Germinal center (tissue), 1 donor: Measurements from ENCODE around the gene TNK2.
"Not testable (repeated sequence)": the region's sequence is repeated elsewhere in the genome, so short reads cannot be mapped to it uniquely, and the experiment has no call there.

ENCODE experiments used
- DNase-seq: peaks from one replicate; pipeline ENCODE4 v3.0.0; 2012; ENCODE audit warnings: mixed read lengths, low spot score

Gene TNK2

DNA sequence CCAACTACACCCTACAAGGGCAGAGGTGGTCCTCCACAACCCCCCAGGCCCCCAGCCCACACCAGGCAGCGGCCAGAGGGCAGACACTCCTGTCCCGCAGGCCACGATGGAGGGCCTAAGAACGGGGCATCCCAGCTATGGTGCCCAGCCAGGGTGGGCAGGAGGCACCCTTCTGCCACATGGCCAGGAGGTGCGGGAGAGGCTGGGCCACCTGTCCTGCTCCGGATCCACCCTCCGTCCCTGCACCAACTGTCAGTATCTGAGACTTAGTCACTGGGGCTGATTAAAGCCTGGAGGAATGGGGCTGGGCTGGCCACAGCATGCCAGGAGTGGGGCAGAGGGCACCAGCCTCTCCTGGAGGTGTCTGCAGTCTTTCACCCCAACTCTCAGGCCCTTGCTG, 37.9 kb downstream of the TNK2 start:
- no peak for DNase-seq

DNA sequence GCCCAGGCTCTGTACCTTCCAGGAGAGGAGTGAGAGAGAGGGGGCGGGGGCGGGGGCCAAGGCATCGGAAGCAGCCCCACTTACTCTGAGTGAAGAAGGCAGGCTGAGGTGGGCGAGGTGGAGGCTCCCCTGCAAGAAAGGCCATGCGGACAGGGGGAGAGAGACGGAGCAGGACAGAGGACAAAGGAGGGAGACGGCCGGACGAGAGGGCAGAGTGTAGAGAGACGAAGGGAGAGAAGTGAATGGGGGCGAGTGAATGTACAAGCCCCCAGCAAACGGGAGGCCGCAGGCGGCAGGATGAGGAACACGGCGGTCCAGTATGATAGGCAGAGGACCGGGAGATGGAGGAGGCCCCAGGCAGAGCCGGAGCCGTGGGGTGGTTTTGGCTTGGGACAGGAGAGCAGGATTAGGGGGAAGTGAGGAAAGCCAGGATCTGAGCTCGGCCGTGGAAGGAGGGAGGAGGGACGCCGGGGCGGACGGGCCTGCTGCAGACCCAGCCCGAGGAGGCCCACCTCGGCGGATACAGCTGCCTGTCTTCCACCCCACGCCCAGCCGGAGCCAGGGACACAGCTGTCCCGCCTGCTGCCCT, 38.8 kb downstream of the TNK2 start:
- DNase-seq: no peak

DNA sequence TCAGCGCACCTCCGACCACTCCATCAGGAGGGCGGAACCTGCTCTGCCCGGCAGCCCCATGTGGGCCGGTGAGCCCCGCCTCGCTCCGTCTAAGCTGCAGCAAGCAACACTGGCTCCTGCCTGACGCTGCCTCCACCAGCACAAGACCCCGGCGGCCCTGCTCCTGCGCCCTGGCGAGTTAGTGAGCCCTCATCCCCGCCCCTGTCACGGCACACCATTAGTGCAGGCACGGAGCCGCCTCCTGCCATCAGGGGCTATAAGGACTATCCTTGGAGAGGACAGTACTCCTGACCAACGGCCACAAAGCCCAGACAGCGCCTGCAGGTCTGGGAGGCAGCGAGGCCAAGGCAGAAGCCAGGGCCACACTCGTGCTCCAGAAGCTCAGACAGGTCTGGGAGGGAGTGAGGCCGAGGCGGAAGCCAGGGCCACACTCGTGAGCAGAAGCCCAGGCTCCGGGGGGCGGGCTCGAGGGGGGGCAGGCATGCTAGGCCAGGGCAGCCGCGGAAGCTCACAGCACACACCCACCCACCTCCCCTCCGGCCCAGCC, 39.4 kb downstream of the TNK2 start:
- DNase-seq: no peak

DNA sequence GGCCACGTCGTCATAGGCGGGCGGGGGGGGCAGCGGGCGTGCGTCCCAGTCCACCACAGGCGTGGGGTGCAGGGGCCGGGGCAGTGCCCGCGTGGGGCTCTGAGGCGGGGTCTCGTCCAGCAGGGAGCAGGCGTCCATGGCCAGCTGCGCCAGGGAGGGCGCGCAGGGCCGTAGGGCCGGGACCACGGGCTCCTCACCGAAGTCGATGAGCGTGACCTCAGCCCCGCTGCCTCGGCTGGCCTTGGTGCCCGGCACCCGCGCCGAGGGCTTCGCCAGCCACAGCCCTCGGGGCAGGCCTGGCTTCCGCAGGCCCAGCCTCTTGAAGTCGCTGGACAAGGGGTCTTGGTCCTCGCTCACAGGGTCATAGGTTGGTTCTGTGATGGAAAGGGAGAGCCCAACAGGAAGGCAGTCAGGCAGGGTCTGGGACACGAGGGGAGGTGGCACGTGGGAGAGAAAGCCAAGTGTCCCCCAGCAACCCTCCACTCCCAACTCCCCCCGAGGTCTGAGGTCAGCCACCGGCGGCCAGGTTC, 40.0 kb downstream of the TNK2 start:
- no peak for DNase-seq

DNA sequence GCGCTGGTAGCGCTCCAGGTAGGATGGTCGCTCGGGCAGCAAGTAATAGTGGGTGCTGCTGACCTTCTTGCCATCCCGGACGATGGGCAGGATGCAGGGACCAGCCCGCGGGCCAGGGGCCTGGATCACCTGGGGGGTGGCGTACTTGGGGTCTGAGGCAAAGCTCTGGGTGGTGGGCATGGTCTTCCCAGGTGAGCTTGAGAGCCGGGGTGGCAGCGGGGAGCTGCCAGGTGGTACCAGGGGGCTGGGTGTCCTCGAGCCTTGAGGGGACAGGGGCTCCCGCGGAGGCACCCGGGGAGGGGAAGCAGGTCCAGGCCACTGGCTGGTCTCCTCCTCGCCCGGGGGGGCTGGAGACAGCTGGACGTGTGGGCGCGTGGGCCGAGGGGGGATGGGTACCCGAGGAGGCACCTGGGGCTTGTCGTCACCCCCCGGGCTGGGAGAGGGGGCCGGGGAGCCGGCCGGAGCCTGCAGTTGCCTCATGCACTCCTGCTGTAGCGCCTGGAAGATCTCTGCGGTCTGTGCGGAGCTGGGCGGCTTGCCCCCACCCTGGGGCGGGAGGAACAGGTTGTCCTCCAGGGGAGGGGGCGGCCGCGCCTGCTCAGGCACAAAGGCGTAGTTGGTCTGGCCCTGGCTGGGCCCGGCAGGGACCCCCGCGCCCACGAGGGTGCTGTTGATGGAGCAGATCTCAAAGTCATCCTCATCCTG, 40.6 kb downstream of the TNK2 start:
- DNase-seq: no peak

DNA sequence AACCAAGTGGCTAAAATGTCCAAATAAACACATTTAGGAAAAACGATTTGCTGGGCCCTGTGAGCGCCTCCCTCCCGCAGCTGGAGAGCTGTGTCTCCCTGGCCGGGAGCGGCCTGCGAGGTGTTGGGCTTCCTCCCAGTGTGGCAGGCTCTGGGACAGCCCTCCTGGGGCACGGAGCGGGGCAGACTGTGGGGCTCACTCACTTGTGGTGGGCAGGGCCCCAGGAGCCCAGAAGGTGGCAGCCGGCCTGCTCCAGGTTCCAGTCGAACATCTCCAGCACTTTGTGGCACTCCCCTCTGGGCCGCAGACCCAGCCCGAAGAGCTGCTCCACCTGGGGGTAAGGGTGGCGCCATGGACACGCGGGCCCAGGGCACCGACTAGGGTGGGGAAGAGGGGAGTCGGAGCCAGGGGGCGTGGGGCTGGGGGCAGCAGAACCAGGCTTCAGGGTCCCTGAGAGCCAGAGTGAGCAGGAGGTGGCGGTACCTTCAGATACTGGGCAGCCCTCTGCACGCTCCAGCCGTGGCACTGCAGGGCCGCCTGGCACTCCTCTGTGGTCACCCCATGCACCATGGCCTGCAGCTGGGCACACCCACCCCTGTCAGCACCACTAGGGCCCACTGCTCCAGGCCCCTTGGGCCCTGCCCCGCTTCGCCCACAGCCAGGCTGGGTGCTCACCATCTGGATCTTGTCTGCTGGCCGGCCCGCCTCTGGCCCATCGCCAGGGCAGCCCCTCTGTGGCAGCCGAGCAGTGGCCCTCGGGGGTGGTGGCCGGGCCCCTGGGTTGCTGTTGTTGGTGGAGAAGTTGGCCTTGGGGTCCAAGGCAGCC, 41.5 kb downstream of the TNK2 start:
- DNase-seq: no peak

DNA sequence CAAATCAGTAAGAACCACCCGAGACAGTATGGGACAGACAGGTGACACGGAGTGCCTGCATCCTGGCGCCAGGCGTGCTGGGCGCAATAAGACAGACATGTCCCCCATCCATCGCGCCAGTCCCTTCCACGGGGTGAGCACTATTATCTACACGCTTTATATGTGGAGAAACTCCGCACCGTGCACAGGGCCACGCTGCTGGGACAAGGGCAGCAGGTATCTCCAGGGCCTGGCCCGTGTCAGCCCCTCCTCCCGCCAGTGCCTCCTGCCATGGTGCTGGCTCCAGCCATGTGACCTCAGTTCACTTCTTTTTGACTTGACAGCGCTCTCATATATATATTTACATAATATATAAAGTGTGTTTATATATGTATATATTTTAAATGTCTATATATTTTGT, 42.6 kb downstream of the TNK2 start:
- DNase-seq: no peak

DNA sequence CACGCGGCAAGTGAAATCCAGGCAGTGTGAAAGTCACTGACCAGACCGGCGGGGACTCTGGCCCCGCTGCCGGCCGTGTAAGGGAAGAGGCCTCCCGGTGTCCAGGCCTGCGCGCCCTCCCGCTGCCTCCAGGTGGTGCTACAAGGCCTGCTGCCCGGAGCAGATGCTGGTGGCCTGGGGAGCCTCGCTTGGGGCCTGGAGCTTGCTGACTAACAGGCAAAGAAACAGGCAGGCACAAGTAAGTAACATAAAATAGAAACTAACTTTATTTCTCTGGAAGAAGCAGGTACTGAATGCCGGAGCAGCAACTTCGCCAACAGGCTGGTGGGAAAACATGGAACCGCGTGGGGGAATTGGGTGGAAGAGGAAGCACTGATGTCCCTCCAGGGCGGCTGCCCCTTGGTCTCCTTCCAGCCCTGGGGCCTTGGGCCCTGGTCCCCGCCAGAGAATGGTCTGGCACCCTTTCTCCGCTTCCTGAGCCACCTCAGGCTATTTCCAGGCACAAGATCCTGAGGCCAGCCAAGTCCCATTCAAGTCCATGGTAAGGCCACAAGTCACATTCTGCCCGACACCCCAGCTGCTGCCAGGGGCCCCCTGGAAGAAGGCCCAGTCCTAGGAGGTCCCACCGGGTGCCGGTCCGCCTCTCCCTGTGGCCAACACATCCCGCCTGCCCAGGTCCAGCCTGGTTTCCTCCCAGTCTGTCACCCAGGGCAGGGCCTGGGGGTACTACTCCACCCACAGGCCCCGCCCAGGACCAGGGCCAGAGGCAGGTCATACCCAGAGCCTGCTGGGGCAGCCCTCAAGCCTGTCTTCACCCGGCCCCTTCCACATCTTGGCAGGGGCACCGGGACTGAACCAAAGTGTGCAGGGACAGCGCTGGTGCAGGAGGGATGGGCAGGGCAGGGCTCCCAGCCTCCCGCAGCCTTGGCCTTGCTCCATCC, 45.0 kb downstream of the TNK2 start:
- DNase-seq: peak; percentile 66

DNA sequence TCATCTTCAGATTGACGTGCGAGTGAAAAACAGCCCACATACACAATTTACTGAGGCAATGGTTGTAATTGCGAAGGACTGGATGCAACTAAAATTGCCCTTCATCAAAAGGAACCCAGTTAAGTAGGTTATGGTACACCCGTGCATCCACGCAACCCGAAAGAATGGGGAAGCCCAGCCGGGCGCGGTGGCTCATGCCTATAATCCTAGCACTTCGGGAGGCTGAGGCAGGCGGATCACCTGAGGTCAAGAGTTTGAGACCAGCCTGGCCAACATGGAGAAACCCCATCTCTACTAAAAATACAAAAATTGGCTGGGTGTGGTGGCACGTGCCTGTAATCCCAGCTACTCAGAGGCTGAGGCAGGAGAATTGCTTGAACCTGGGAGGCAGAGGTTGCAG, 46.0 kb downstream of the TNK2 start:
- DNase-seq: not testable (repeated sequence)

DNA sequence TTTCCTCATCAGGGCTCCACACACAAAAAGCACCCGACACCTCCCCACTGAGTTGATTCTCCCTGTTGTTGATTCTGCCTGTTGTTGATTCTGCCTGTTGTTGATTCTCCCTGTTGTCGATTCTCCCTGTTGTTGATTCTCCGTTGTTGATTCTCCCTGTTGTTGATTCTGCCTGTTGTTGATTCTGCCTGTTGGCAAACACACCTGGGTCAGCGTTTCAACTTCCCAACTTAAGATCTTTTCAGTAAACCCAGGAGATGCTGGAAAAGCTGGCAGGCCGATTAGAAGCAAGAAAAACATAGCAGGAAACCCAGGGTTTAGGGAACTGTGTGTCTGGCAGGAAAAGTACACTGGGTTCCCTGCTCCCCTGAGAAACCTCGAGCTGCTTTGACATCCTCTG, 47.9 kb downstream of the TNK2 start:
- no peak for DNase-seq

DNA sequence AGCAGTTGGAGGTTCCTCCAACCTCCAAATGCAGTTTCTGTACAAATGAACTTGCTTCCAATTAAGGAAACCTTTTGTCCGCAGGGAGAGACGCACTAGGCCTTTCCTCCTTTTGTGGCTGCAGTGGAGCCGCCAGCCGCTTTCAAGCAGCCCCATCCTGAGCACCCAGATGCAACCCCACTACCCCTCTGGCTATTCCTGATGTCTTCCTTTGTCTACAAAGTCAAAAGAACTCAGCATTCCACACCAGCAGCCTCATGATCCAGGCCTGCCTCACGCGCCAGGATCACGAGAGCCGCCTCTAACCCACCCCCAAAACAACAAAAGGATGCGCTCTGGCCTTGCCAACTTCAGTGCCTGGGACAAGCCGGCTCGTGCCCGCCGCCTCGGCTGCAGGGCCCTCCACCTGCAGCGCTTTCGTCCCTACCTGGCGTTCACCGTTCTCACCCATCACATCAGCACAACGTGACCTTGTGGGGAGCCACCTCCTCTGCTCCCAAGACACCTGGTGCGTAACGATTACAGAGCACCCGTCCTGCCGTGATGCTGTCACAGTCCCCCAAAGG, 48.4 kb downstream of the TNK2 start:
- no peak for DNase-seq

DNA sequence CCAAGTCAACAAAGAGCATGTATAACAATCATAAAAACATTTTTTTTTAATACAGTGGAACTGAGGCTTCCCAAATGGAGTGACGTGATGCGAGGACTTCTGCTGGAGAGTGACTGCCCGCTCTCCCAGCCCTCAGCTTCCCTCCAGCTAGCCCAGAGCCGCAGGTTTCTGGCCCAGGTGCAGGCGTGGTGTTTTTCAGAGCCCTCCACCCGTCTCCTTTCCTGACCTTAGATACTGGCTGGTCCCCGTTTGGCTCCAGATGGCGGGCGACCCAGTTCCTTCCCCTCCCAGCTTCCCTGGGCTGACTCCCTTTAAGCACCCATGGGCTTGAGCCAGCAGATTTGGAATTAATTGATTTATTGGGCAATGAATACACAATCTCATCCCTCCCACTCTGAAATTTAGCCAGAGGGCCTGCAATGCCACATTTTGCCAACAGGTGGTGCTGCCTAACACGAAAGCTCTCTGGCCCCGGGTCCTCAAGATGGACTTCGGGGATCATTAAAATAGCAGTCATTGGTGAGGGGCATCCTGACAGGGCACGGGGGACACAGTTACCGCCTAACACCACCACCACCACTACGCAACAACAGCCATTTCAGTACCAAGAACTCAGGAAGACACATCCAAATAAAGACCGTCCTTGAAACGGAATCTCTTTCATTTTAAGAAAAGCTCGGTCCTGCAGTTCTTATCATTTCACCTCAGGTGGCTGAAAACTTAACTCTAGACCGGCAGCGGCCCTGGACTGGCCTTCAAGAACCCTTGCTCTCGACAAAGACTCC, 49.1 kb downstream of the TNK2 start:
- DNase-seq: peak; percentile 83

DNA sequence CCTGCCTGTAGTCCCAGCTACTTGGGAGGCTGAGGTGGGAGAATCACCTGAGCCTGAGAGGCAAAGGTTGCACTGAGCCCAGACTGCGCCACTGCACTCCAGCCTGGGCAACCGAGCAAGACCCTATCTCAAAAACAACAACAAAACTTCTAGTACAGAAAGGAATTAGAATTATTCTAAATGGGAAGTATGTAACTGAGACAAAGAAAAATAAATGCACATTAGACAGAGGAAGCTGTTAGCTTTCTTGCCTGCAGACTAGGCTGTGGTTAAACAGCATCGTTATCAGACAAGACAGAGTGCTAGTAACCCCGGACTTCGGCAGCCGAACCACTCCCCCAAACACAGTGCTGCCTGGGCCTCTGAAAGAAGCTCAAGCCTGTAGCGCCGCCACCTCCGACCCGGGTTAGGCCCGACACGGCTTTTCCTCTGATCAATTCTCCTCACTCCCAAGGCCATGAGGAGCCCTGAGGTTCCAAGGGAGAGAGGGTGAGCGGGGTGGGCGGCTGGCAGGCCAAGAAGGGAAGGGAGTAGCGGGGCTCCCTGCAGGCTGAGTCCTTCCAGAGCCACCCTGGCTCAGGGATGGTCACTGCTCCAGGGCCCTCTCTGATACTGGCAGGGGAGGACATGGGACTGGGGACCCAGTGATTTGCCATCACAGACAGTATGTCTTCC, 51.8 kb downstream of the TNK2 start:
- DNase-seq: no peak

DNA sequence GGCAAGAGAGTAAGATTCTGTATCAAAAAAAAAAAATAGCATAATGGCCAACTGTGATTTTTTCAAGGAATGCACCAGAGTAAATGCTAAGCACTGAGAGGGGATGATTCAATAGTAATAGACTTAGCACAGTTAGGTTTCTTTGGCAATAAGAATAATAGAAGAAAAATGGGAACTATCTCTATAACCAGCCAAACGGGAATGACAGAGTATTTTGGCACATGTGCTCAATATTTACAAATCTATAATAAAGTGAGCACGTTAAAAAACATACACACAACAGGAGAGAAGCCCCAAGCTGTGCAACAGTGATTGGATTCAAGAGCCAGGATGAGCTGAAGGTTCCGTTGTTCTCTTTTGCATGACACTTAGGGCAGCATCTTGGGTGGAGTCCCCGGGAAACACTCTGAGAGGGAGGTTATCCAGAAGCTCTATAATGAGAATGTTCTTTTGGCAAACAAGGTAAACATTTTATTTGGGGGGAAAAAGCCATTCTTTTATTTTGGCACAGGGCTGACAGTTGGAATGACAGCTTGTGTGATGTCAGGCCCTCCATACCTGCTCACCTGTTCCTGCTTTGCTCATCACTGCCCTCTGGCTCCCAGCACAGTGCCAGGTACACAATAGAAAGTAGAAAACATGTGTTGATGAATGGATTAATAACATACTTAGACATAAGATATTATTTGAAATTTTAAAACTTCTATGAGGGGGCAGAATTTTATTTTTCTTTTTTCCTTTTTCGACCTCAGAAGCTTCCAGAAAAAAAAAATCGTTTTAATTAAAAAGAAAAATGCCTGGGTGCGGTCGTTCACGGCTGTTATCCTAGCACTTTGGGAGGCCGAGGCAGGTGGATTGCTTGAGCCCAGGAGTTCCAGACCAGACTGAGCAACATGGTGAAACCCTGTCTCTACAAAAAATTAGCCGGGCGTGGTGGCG, 52.6 kb downstream of the TNK2 start:
- DNase-seq: no peak

DNA sequence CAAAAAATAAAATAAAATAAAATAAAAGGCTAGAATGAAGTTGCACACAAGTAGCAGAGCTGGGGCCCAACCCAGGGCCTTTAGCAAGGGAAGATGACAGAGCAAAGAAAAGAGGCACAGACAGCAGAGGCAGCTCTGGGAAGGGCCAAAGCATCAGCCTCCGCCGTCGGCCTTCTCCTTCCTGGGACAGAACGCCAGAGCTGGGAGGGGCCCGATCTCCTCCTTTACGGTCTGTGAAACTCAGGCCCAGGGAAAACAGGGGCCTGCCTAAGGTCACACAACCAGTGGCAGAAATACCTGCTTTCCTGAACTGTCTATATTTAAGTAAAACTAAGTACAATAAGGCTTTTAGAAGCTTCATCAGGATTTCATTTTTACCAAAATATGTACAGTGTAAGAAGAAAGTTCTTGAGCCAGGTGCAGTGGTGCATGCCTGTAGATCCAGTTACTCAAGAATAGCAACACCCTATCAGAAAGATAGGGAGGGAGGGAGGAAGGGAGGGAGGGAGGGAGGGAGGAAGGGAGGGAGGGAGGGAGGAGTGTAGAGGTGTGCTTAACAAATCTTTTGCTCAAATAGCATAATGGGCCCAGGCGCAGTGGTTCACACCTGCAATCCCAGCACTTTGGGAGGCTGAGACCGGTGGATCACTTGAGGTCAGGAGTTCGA, 53.6 kb downstream of the TNK2 start:
- no peak for DNase-seq

DNA sequence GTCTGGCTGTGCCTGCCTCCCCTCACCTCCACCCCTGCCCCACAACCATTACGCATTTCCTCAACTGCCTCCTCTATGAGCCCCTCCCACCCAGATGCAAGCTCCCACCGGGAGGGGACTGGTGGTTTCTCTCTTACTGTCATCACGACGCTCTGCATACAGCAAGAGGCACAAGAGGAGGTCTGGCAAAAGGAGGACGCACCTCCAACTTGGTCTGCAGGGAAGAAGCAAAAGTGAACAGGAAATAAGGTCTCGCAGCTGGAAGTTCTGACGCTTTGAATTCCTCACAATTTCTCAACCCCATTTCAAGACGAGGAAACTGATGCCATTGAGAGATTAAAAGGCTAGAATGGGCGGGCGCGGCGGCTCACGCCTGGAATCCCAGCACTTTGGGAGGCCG, 54.4 kb downstream of the TNK2 start:
- no peak for DNase-seq

DNA sequence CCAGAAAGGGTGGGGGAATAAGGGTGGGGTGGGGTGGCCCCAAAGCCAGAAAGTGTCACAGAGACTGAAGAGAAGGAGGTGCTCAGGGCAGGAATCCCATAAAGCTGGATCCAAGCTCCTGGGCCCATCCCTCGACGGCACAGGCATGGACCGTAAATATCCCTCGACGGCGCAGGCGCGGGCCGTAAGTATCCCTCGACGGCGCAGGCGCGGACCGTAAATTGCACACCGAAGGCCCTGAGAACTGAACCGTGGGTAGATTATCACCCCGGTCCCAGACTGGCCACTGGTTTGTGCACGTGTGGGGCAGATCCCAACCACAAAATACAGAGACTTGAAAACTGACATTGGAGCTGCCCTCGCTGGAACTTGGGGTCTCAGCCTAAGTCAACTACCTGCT, 55.3 kb downstream of the TNK2 start:
- DNase-seq: no peak
